ENCODE results near the gene C21orf58. TPM values are rescaled to one million over a fixed set of nuclear protein-coding genes. Genes with fewer than 3 reads are reported as not detected.
A peak's percentile ranks its signal among the peaks of the same experiment; 100 is the strongest.

C21orf58 gene
- total RNA-seq, 6 experiments from 2014 or later: 1.00 to 2.4 (median 1.4) TPM

GRCh38 chr21:46363698-46364097 lies 40.0 kb upstream of the C21orf58 start:
- no peaks in the 10 kb centered on the region for H3K4me1 ChIP-seq
- no peaks in the 10 kb centered on the region for H3K27me3 ChIP-seq
- intact Hi-C loops (cut with DNase I): no loop called here
- no peak for DNase-seq
- no CpG with 5 or more reads among the region's 16 CpGs for WGBS (ENCODE audit: insufficient coverage, low coverage, low lambda C conversion rate, missing lambda C conversion rate)
- TF ChIP-seq POLR2A (IDR thresholded peaks at IDR 0.05): no peak
- TF ChIP-seq, protein P1, sequence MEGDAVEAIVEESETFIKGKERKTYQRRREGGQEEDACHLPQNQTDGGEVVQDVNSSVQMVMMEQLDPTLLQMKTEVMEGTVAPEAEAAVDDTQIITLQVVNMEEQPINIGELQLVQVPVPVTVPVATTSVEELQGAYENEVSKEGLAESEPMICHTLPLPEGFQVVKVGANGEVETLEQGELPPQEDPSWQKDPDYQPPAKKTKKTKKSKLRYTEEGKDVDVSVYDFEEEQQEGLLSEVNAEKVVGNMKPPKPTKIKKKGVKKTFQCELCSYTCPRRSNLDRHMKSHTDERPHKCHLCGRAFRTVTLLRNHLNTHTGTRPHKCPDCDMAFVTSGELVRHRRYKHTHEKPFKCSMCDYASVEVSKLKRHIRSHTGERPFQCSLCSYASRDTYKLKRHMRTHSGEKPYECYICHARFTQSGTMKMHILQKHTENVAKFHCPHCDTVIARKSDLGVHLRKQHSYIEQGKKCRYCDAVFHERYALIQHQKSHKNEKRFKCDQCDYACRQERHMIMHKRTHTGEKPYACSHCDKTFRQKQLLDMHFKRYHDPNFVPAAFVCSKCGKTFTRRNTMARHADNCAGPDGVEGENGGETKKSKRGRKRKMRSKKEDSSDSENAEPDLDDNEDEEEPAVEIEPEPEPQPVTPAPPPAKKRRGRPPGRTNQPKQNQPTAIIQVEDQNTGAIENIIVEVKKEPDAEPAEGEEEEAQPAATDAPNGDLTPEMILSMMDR (IDR thresholded peaks at IDR 0.05): no peak
- peaks cover 0 to 34% (median 10%) of the 10 kb centered on the region in 4 donors for H3K36me3 ChIP-seq
- H3K9me3 ChIP-seq: no peaks in the 10 kb centered on the region
- no peak overlapping the region for H3K4me3 ChIP-seq
- no peak overlapping the region for H3K27ac ChIP-seq
- peak in 1 of 4 donors; percentile 30 for ATAC-seq

DNA sequence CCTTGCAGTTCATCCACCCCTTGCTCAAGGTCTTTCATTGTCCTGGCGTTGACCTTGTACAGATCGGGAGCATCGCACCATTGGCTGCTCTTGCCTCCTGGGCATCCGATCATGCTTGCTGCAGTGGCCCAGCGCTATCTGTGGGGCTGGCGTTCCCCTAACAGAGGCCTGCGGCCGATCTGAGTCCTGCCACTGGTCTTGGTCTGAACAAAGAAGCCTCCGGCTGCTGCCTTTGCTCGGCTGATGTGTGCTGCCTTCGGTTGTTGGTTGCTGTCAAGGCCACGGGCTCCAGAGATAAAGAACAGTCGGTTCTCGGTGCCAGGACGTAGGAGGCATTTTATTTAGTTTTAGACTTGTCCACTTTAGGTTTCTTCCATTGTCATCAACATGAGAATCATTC lies 39.3 kb upstream of the C21orf58 start:
- Histone ChIP-seq H3K4me3 (no peak overlapping the region), H3K9me3 (no peaks in the 10 kb centered on the region), H3K36me3 (peaks cover 0 to 34% (median 10%) of the 10 kb centered on the region in 4 donors), H3K4me1 (no peaks in the 10 kb centered on the region), H3K27ac (no peak overlapping the region), H3K27me3 (no peaks in the 10 kb centered on the region)
- TF ChIP-seq POLR2A (IDR thresholded peaks at IDR 0.05): no peak
- TF ChIP-seq, protein P1 (IDR thresholded peaks at IDR 0.05): no peak
- 88% methylated on average over 10 of the region's 15 CpGs for WGBS (ENCODE audit: insufficient coverage, low coverage, low lambda C conversion rate, missing lambda C conversion rate)
- intact Hi-C loops (cut with DNase I): no loop called here
- no peak for ATAC-seq
- DNase-seq: no peak

DNA sequence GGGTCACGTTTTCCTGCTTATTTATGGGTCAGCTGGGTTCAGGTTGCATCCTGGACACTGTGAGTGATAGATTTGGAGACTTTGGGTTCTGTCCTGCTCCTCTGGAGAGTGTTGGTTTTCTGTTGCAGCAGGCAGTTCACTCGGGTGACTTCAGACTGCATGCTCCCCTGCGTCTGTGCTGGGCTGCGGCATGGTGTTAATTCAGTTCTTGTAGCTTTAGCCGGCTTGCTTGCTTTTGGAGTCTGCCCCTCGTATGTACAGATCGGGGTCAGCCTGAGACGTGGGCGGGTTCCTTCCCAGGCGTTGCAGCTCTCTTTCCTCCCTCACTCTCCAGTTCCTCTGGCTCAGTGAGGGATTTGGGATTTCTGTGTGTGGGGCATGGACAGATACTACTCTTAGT lies 38.3 kb upstream of the C21orf58 start:
- H3K27ac ChIP-seq: no peak overlapping the region
- H3K27me3 ChIP-seq: no peaks in the 10 kb centered on the region
- TF ChIP-seq POLR2A (IDR thresholded peaks at IDR 0.05): no peak
- TF ChIP-seq, protein P1 (IDR thresholded peaks at IDR 0.05): no peak
- H3K36me3 ChIP-seq: peaks cover 0 to 31% (median 10%) of the 10 kb centered on the region in 4 donors
- 79% methylated on average over 10 of the region's 10 CpGs for WGBS (ENCODE audit: insufficient coverage, low coverage, low lambda C conversion rate, missing lambda C conversion rate)
- no peaks in the 10 kb centered on the region for H3K4me1 ChIP-seq
- no peak for DNase-seq
- ATAC-seq: no peak
- no peak overlapping the region for H3K4me3 ChIP-seq
- no peaks in the 10 kb centered on the region for H3K9me3 ChIP-seq
- intact Hi-C loops (cut with DNase I): no loop called here

- intact Hi-C loops (cut with DNase I): no loop called here
- no peaks in the 10 kb centered on the region for H3K27me3 ChIP-seq
- H3K27ac ChIP-seq: no peak overlapping the region
- 94% methylated on average over 9 of the region's 10 CpGs for WGBS (ENCODE audit: insufficient coverage, low coverage, low lambda C conversion rate, missing lambda C conversion rate)
- H3K4me3 ChIP-seq: no peak overlapping the region
- no peak for ATAC-seq
- peaks cover 0 to 29% (median 7%) of the 10 kb centered on the region in 4 donors for H3K36me3 ChIP-seq
- no peak for DNase-seq
- H3K9me3 ChIP-seq: no peaks in the 10 kb centered on the region
- TF ChIP-seq POLR2A (IDR thresholded peaks at IDR 0.05): no peak
- TF ChIP-seq, protein P1 (IDR thresholded peaks at IDR 0.05): no peak
- H3K4me1 ChIP-seq: no peaks in the 10 kb centered on the region
These were observed 37.5 kb upstream of the C21orf58 start for GRCh38 chr21:46361176-46361575.
